ENCODE results near the gene IGSF23. TPM values are rescaled to one million over a fixed set of nuclear protein-coding genes. Genes with fewer than 3 reads are reported as not detected.
A peak's percentile ranks its signal among the peaks of the same experiment; 100 is the strongest.

Gene IGSF23
- total and polyA plus RNA-seq, 2 of the 4 experiments (the other 2 are of a cell fraction), result 0.27 TPM; not detected in 1

DNA sequence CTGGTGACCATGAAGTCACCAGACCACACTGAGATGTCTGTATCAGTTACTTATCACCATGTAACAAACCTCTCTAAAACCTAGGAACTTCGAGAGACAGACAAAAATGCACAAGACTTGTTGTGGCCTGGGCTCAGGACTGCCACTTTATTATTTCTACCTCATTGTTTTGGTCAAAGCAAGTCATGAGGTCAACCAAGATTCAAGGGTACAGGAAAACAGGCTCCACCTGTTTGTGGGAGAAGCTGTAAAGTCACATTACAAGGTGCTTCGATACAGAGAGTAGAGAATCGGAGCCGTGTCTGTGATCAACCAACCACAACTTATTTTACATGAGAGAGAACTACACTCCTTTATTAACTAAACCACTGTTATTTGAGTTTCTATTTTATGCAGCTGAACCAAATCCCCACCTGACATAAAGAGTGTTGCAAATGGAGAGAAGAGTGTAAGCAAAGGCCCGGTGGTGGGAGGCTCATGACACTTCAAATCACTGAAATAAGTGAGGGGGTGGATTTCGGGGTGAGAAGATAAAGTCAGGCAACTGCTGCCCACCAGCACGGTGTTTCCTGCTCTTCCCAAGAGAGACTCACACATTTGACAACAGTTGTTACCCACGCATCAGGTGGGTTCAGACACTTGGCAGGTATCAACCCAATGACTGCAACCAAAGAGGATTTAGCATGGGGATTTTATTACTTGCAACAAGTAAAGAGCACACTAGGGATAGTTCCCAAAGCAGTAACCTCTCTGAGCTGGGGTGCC, 39.0 kb upstream of the IGSF23 start:
- Histone ChIP-seq H2AK9ac (replicated peaks; ENCODE audit: low read depth, low read length, poor library complexity) (no peak overlapping the region), H4K8ac (ENCODE audit: low read depth in 2 of 2, low read length in 2 of 2) (no peak overlapping the region), H3K4me3 (ENCODE audit: insufficient read depth, low read depth, low read length) (no peak overlapping the region), H2BK15ac (ENCODE audit: low read depth, low read length) (no peak overlapping the region), H3K23ac (ENCODE audit: low read depth, low read length) (no peak overlapping the region), H3K4ac (ENCODE audit: low read depth, low read length) (peak overlapping the region; percentile 12; the same call in 1 of the 2 replicates), H4K20me1 (ENCODE audit: insufficient read depth, low read length) (no peaks in the 10 kb centered on the region), H4K91ac (ENCODE audit: insufficient read depth, low read depth, low read length) (no peak overlapping the region), H2AK5ac (ENCODE audit: low read depth, low read length) (no peak overlapping the region), H3K27ac (ENCODE audit: insufficient read depth, low read length) (no peak overlapping the region), H3K9me1 (ENCODE audit: insufficient read depth, low read length) (no peaks in the 10 kb centered on the region; the same call in 1 of the 2 replicates), H3K27me3 (ENCODE audit: control insufficient read depth, insufficient read depth, low read length) (peaks cover 1% of the 10 kb centered on the region; the same call in 1 of the 2 replicates), H3K9me3 (ENCODE audit: control insufficient read depth, insufficient read depth, low read length) (no peaks in the 10 kb centered on the region), H3K4me1 (ENCODE audit: control insufficient read depth, insufficient read depth, low read length) (peaks cover 3% of the 10 kb centered on the region; the same call in 1 of the 2 replicates), H3K79me1 (ENCODE audit: low read depth in 1 of 2, low read length in 2 of 2) (no peaks in the 10 kb centered on the region), H3K9ac (ENCODE audit: low read depth, low read length) (no peak overlapping the region), H4K5ac (ENCODE audit: low read depth, low read length) (no peak overlapping the region), H2AFZ (replicated peaks; ENCODE audit: low read length, poor library complexity) (peak overlapping the region; percentile 54), H3K36me3 (ENCODE audit: control insufficient read depth, insufficient read depth, low read length) (no peaks in the 10 kb centered on the region), H2BK5ac (ENCODE audit: low read depth, low read length, poor library complexity, severe bottlenecking) (no peak overlapping the region), H3K4me2 (ENCODE audit: low read depth, low read length) (no peak overlapping the region), H2BK20ac (ENCODE audit: low read depth, low read length) (no peak overlapping the region), H2BK120ac (ENCODE audit: low read depth, low read length) (no peak overlapping the region), H3K18ac (ENCODE audit: low read depth, low read length) (no peak overlapping the region), H3K14ac (replicated peaks; ENCODE audit: low read depth, low read length) (no peak overlapping the region; the same call in 1 of the 2 replicates), H3K56ac (ENCODE audit: extremely low read depth, insufficient read depth, low read length) (no peak overlapping the region)
- no TSS peak for BruUV-seq (replicated peaks)
- no peak for ATAC-seq (ENCODE audit: low read depth)
- DNase-seq, result no peak
- WGBS, 2 experiments (ENCODE audit: extremely low coverage in 2 of 2, insufficient read length in 1 of 2), result no CpG with 5 or more reads among the region's 8 CpGs
- ChIA-PET CTCF (no interaction called here), POLR2A (ENCODE audit: unreplicated experiment) (no interaction called here)
- dilution Hi-C loops (cut with HindIII; ENCODE audit: low sequenced_read_pairs, unreplicated experiment) (no loop called here), intact Hi-C loops (cut with micrococcal nuclease) (loop anchor here (5.0 to 10.0 kb wide), 3 partner anchors 188 to 380 kb away; partner anchors contain the start of genes CLPTM1 and NECTIN2), in situ Hi-C loops (cut with MboI; ENCODE audit: low sequenced_read_pairs) (loop anchor here (5.0 to 25.0 kb wide), 3 partner anchors 83 to 268 kb away; partner anchors contain the start of gene CBLC)
- TF ChIP-seq, protein P1, sequence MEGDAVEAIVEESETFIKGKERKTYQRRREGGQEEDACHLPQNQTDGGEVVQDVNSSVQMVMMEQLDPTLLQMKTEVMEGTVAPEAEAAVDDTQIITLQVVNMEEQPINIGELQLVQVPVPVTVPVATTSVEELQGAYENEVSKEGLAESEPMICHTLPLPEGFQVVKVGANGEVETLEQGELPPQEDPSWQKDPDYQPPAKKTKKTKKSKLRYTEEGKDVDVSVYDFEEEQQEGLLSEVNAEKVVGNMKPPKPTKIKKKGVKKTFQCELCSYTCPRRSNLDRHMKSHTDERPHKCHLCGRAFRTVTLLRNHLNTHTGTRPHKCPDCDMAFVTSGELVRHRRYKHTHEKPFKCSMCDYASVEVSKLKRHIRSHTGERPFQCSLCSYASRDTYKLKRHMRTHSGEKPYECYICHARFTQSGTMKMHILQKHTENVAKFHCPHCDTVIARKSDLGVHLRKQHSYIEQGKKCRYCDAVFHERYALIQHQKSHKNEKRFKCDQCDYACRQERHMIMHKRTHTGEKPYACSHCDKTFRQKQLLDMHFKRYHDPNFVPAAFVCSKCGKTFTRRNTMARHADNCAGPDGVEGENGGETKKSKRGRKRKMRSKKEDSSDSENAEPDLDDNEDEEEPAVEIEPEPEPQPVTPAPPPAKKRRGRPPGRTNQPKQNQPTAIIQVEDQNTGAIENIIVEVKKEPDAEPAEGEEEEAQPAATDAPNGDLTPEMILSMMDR (conservative IDR thresholded peaks at IDR 0.05; ENCODE audit: low read depth, low read length), result no peak

Data from IMR-90 (cell line).